Adipose tissue (tissue), 3 donors: ENCODE data around the gene CLDN19. TPM values are rescaled to one million over a fixed set of nuclear protein-coding genes. Genes with fewer than 3 reads are reported as not detected.

ENCODE experiments used
- H3K27ac ChIP-seq: one replicate; pipeline ENCODE4 v1.5.1; 2013; ENCODE audit warnings: low read depth, low read length
- WGBS, 3 donors: extraction: QIAGEN DNeasy Blood & Tissue Kit; methylation state at CpG; one replicate each; pipeline ENCODE4 v1.1.7; 2013; 5-methylcytosine and 5-hydroxymethylcytosine counted together
- polyA plus RNA-seq, 3 donors: library from polyadenylated mRNA; stranded (reverse); fragments of 200-250 nt; gene quantifications; one replicate each; pipeline ENCODE4 v1.2.3, GENCODE V29; 2013
- donor health status: healthy with polysubstance abuse.
- donor health status: Bipolar disorder and iron deficiency.
- donor health status: healthy.

Gene CLDN19
- polyA plus RNA-seq, 3 donors, result 0.01 TPM; not detected in 2

GRCh38 chr1:42743317-42744147, 3.5 kb upstream of the CLDN19 start:
- no peak overlapping the region for H3K27ac ChIP-seq
- WGBS, 3 donors, result 78 to 84% (median 79%) methylated on average over 21 of the region's 21 CpGs

- no peak overlapping the region for H3K27ac ChIP-seq
- WGBS, 3 donors, result 77 to 91% (median 87%) methylated on average over 9 of the region's 9 CpGs
Observed at GRCh38 chr1:42742617-42743316, 2.7 kb upstream of the CLDN19 start.

- H3K27ac ChIP-seq, result no peak overlapping the region
- 90 to 93% (median 92%) methylated on average over 8 of the region's 8 CpGs for WGBS, 3 donors
Observed at GRCh38 chr1:42742141-42742540, 2.1 kb upstream of the CLDN19 start.

DNA sequence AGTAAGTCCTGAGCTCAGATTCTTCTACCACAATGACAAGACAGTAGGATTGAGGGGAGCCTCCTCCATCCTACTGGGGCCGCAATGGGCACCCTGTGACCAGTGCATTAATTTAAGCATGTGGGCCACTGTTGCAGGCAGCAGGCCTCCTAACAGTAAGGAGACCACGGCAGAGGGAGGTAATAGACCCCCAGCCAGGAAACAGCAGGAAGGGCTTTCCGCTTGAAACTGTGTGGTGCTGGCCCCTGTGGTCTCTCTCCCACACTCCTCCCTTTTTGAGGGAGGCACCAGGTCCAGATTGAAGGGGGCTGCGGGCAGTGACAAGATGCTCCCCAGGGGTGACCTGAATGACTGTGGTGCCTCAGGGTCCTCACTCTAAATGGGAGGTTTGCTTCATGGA, 1.7 kb upstream of the CLDN19 start:
- H3K27ac ChIP-seq, result no peak overlapping the region
- WGBS, 3 donors, result 80 to 95% (median 82%) methylated on average over 4 of the region's 4 CpGs

DNA sequence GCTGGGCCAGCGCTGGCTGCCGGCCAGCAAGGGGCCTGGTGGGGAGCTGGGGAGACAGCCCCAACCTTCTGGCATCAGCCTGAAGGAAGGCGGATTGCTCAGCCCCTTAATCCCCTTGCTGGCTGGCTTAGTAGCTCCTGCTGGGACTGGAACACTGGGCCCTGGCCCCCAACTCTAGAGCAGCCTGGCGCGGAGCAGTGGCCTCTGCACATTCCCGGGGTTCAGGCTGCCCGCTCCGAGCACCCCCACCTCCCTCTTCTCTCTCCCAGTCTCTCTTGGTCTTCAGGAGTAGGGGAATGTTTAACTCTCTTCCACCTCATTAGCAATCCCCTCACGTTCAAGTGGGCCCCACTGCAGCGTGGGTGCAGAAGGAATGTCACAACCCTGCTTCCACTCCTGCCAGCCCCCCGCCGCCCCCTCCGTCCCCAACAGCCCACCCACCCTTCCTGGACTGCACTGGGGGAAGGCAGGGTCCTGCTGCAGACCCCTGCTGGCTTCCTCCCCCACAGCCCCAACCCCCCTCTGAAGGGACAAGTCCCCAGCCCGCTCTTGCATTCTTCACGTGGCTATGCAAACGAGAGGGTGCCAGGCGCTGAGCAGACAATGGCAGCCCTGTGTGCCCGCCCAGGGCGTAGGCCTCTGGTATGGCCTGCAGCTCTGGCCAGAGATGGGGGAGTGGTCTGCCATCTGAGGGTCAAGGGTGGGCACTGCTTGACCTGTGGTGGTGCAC, 980 bp upstream of the CLDN19 start:
- WGBS, 3 donors, result 77 to 84% (median 81%) methylated on average over 18 to 19 of the region's 19 CpGs
- H3K27ac ChIP-seq, result no peak overlapping the region

GRCh38 chr1:42738678-42739226, 1.3 kb downstream of the CLDN19 start:
- no peak overlapping the region for H3K27ac ChIP-seq
- 83 to 89% (median 86%) methylated on average over 8 of the region's 8 CpGs for WGBS, 3 donors

GRCh38 chr1:42737986-42738677, 1.9 kb downstream of the CLDN19 start:
- 84 to 91% (median 91%) methylated on average over 20 to 21 of the region's 21 CpGs for WGBS, 3 donors
- H3K27ac ChIP-seq, result no peak overlapping the region

- WGBS, 3 donors, result 25 to 30% (median 26%) methylated on average over 4 to 5 of the region's 5 CpGs
- H3K27ac ChIP-seq, result no peak overlapping the region
Observed at GRCh38 chr1:42737257-42737656, 2.8 kb downstream of the CLDN19 start.

GRCh38 chr1:42736571-42737200, 3.4 kb downstream of the CLDN19 start:
- no peak overlapping the region for H3K27ac ChIP-seq
- 83 to 96% (median 95%) methylated on average over 5 to 8 of the region's 8 CpGs for WGBS, 3 donors

DNA sequence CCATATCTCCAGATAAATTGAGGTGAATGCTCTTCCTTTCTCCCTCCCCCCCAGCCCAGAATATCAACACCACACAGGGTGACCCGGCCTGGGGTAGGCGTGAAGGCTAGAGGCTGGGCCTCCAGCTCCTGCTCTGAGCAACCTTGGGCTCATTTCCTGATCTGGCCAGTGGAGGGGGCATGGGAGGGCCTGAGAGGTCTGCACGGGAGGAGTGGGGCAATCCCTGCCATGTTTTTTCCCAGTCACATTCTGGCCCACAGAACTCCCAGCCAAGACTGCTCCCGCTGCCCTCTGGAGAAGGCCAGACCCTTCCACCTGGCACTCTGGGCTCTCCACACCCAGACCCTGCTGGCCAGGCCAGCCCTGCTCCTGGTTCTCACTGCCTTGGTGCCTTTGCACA, 3.9 kb downstream of the CLDN19 start:
- H3K27ac ChIP-seq, result no peak overlapping the region
- WGBS, 3 donors, result 66 to 73% (median 71%) methylated on average over 4 of the region's 4 CpGs

DNA sequence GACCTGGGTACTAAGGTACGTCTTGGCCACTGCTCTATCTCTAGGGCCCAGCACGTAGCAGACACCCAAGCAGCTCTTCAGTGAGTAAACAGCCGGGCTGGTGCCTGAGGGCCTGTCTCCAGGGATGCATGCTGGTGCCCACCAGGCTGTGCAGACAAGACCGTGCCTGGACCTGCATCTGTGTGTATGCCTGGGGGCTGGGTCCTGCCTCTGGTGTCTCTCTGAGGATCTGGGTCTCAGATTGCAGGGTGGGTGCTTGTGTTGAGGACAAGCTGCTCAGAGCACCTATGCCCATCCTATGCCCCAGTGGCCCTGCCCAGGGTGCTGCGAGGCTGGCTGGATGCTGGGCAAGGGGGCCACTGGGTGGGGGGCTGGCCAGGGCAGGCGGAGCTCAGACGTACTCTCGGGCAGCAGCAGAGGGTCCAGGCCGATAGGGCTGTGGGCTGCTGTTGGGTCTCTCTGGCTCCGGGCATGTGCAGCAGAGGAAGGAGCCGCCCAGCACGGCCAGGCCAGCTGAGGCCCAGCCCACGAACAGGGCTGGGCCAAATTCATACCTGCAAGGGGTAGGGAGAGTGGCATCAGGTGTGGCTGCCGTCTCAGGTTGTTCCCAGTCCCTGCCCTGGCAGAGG, 4.4 kb downstream of the CLDN19 start:
- no peak overlapping the region for H3K27ac ChIP-seq
- 86 to 90% (median 89%) methylated on average over 13 to 14 of the region's 14 CpGs for WGBS, 3 donors

GRCh38 chr1:42735056-42735455, 5.0 kb downstream of the CLDN19 start:
- 88 to 92% (median 89%) methylated on average over 10 to 11 of the region's 11 CpGs for WGBS, 3 donors
- no peak overlapping the region for H3K27ac ChIP-seq

- 89 to 92% (median 92%) methylated on average over 7 of the region's 7 CpGs for WGBS, 3 donors
- H3K27ac ChIP-seq, result no peak overlapping the region
Observed at GRCh38 chr1:42734201-42735035, 5.6 kb downstream of the CLDN19 start.

GRCh38 chr1:42733415-42734200, 6.4 kb downstream of the CLDN19 start:
- H3K27ac ChIP-seq, result no peak overlapping the region
- WGBS, 3 donors, result 82 to 89% (median 87%) methylated on average over 12 of the region's 12 CpGs

- H3K27ac ChIP-seq, result no peak overlapping the region
- 69 to 84% (median 75%) methylated on average over 10 of the region's 10 CpGs for WGBS, 3 donors
Observed at GRCh38 chr1:42732126-42732680, 7.8 kb downstream of the CLDN19 start.

DNA sequence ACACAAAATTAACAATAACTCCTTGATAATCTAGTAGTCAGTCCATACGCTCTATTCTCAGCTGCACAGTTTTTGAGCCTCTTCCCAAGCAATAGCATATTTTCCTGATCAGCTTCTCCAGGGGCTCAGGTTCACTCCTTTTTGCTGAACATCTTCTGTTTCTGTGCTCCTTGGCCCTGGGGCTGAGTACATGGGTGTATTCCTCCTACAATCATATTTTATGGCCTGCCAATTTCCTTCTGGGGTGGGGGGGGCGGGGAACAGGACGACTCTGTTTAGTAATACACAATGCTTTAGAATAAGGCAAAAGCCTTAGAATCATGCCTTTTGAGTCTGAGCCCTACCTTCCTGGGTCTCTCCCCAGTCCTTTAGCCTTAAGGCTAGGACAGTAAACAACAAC, 8.5 kb downstream of the CLDN19 start:
- WGBS, 3 donors, result 70 to 80% (median 75%) methylated on average over 3 of the region's 3 CpGs
- no peak overlapping the region for H3K27ac ChIP-seq
